T47D (cell line): ENCODE data around the gene KTN1.

ENCODE experiments used
- DNase-seq, 2 experiments: peaks; one replicate each; pipeline versions ENCODE4 v3.0.0 to v3.0.0-alpha.2; 2011 to 2012; ENCODE audit warnings: low read depth in 1 of 2, low spot score in 1 of 2
- JUND ChIP-seq: IDR thresholded peaks from 2 replicates; pipeline ENCODE4 v1.6.1; 2012; ENCODE audit warnings: low read depth
- in situ Hi-C: cut with HindIII; loops from 2 replicates; pipeline ENCODE4 v1.10.0; 2016; ENCODE audit warnings: low sequenced_read_pairs, low pct_unique_long_range_greater_than_20kb

KTN1 gene

GRCh38 chr14:55604900-55605418 is 25.0 kb downstream of the KTN1 start:
- DNase-seq, result no peak
- no peak for TF ChIP-seq JUND
- in situ Hi-C loops, result no loop called here

- in situ Hi-C loops, result no loop called here
- peak; percentile 76 for TF ChIP-seq JUND
- DNase-seq, result peak in 1 of 2 experiments; percentile 29
Observed at GRCh38 chr14:55605793-55606192, 25.8 kb downstream of the KTN1 start.

- no peak for TF ChIP-seq JUND
- no peak for DNase-seq
- in situ Hi-C loops, result no loop called here
Observed at GRCh38 chr14:55607386-55607785, 27.4 kb downstream of the KTN1 start.

- TF ChIP-seq JUND, result no peak
- no peak for DNase-seq
- in situ Hi-C loops, result no loop called here
Observed at GRCh38 chr14:55609681-55610080, 29.7 kb downstream of the KTN1 start.

- in situ Hi-C loops, result no loop called here
- no peak for TF ChIP-seq JUND
- no peak for DNase-seq
Observed at GRCh38 chr14:55610713-55611370, 30.8 kb downstream of the KTN1 start.

GRCh38 chr14:55611859-55612258 is 31.9 kb downstream of the KTN1 start:
- no peak for DNase-seq
- no peak for TF ChIP-seq JUND
- in situ Hi-C loops, result no loop called here

GRCh38 chr14:55614304-55614703 is 34.3 kb downstream of the KTN1 start:
- in situ Hi-C loops, result no loop called here
- no peak for DNase-seq
- no peak for TF ChIP-seq JUND

- no peak for TF ChIP-seq JUND
- in situ Hi-C loops, result no loop called here
- no peak for DNase-seq
Observed at GRCh38 chr14:55620277-55620676, 40.3 kb downstream of the KTN1 start.

- in situ Hi-C loops, result no loop called here
- DNase-seq, result no peak
- TF ChIP-seq JUND, result no peak
Observed at GRCh38 chr14:55620981-55621380, 41.0 kb downstream of the KTN1 start.

- in situ Hi-C loops, result no loop called here
- no peak for DNase-seq
- TF ChIP-seq JUND, result no peak
Observed at GRCh38 chr14:55621391-55621790, 41.4 kb downstream of the KTN1 start.

GRCh38 chr14:55624913-55625312 is 44.9 kb downstream of the KTN1 start:
- TF ChIP-seq JUND, result no peak

GRCh38 chr14:55625481-55625880 is 45.5 kb downstream of the KTN1 start:
- DNase-seq, result no peak
- no peak for TF ChIP-seq JUND
- in situ Hi-C loops, result no loop called here

More at GRCh38 chr14:55624913-55625312, 44.9 kb downstream of the KTN1 start:
- in situ Hi-C loops, result no loop called here
- DNase-seq, result no peak

- in situ Hi-C loops, result no loop called here
- DNase-seq, result no peak
- no peak for TF ChIP-seq JUND
Observed at GRCh38 chr14:55626131-55626530, 46.1 kb downstream of the KTN1 start.

- TF ChIP-seq JUND, result no peak
- in situ Hi-C loops, result no loop called here
- DNase-seq, result no peak
Observed at GRCh38 chr14:55628426-55628825, 48.4 kb downstream of the KTN1 start.

GRCh38 chr14:55638665-55639064 is 58.7 kb downstream of the KTN1 start:
- TF ChIP-seq JUND, result no peak
- DNase-seq, result no peak
- in situ Hi-C loops, result no loop called here
